Measurements from ENCODE around the gene PLTP. TPM values are rescaled to one million over a fixed set of nuclear protein-coding genes. Genes with fewer than 3 reads are reported as not detected.

Gene PLTP
- total and polyA plus RNA-seq, 11 donors = 19.8 to 367 (median 50.5) TPM

DNA sequence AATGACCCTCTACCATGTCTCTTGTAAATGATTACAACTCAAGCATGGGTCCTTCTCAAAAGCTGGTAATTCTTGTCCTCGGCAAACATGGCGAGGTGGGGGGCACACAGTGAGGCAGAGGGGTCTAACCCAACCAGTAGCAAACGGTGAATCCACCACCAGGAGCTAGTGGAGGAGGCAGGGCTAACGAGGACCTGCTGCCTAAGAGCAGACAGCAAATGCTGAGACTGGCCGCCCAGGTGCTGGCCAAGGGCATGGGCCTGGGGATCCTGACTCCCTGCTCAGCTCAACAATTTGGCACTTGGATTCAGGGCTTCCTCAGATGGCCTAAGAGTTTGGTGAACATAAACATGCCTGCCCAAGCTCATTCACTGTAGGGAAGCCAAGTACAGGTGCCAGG lies 40.9 kb upstream of the PLTP start:
- intact Hi-C loops (cut with DNase I) = no loop called here
- no peak for ATAC-seq

DNA sequence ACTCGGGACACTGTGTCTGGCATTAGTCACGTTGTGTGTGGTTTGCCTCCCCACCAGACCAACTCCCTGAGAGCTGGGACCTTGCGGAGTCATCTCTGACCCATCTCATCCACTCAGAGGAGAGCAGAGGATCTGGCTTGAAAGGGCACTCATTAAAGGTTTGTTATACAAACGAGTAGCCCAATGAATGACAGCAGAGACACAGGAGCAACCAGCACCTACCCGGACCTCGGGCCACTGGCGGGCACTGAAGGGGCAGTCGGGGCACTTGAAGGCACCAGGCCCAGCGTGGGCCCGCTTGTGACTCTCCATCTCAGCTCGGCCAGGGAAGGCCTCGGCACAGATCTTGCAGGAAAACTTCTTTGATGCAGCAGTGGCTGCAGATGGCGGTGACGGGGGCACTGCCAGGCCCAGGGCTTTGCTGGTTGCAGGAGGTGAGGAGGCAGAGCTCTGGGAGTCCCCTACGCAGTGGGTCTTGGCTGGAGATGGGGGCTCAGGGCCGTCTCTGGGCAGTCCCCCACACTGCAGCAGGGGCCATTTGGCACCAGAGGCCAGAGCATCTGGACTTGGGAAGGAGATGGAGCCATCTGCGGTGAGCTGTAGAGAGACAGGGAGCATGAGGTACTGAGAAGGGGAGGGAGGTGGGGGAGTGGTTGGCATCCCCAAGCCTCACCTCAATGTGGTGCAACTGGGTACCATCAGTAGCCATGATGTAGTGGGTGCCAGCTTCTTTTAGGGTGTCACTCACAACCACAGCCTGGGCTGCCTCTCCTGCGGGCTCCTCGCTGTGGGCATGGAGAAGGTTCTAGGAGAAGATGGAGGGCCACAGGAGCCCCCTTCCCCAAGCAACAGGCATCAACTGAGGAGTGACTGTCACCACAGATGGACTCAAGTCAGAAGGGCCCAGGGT lies 40.2 kb upstream of the PLTP start:
- DNase-seq = no peak
- peaks cover 0 to 99% (median 84%) of the 10 kb centered on the region in 9 donors for H3K36me3 ChIP-seq
- intact Hi-C loops (cut with DNase I) = no loop called here
- 90 to 95% (median 94%) methylated on average over 15 to 19 of the region's 19 CpGs for WGBS, 4 donors
- H3K27me3 ChIP-seq = no peaks in the 10 kb centered on the region
- no peaks in the 10 kb centered on the region for H3K9me3 ChIP-seq
- ATAC-seq = no peak
- H3K4me3 ChIP-seq = no peak overlapping the region
- no peak overlapping the region for H3K27ac ChIP-seq
- TF ChIP-seq POLR2A (IDR thresholded peaks at IDR 0.05) = no peak
- TF ChIP-seq, protein P1, sequence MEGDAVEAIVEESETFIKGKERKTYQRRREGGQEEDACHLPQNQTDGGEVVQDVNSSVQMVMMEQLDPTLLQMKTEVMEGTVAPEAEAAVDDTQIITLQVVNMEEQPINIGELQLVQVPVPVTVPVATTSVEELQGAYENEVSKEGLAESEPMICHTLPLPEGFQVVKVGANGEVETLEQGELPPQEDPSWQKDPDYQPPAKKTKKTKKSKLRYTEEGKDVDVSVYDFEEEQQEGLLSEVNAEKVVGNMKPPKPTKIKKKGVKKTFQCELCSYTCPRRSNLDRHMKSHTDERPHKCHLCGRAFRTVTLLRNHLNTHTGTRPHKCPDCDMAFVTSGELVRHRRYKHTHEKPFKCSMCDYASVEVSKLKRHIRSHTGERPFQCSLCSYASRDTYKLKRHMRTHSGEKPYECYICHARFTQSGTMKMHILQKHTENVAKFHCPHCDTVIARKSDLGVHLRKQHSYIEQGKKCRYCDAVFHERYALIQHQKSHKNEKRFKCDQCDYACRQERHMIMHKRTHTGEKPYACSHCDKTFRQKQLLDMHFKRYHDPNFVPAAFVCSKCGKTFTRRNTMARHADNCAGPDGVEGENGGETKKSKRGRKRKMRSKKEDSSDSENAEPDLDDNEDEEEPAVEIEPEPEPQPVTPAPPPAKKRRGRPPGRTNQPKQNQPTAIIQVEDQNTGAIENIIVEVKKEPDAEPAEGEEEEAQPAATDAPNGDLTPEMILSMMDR (IDR thresholded peaks at IDR 0.05) = no peak
- H3K4me1 ChIP-seq = peaks cover 0 to 5% (median 0%) of the 10 kb centered on the region in 12 donors

More for the DNA sequence above, 40.9 kb upstream of the PLTP start:
- H3K4me1 ChIP-seq = no peaks in the 10 kb centered on the region
- H3K36me3 ChIP-seq = peaks cover 0 to 99% (median 84%) of the 10 kb centered on the region in 9 donors
- WGBS, 4 donors = 92 to 93% (median 92%) methylated on average over 5 of the region's 5 CpGs
- no peak overlapping the region for H3K27ac ChIP-seq
- no peak overlapping the region for H3K4me3 ChIP-seq
- peak in 1 of 5 donors; percentile 12 for DNase-seq
- H3K9me3 ChIP-seq = no peaks in the 10 kb centered on the region
- no peaks in the 10 kb centered on the region for H3K27me3 ChIP-seq
- TF ChIP-seq, protein P1 (IDR thresholded peaks at IDR 0.05) = no peak
- TF ChIP-seq POLR2A (IDR thresholded peaks at IDR 0.05) = no peak

DNA sequence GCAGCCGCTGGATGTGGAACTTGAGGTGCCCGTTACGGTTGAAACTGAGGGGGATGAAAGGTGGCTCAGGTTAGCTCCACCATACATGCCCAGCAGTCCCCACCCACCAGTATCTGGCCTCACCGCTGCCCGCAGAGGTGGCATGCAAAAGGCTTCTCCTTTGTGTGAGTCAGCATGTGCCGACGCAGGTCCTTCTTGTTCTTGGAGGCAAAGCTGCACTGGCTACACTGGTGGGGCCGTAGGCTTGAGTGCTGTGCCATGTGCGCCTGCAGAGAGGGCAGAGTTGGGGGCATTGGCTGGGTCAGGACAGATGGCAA lies 38.3 kb upstream of the PLTP start:
- intact Hi-C loops (cut with DNase I) = no loop called here
- no peak for DNase-seq
- TF ChIP-seq, protein P1 (IDR thresholded peaks at IDR 0.05) = no peak
- TF ChIP-seq POLR2A (IDR thresholded peaks at IDR 0.05) = no peak
- WGBS, 4 donors = 88 to 94% (median 90%) methylated on average over 6 to 9 of the region's 9 CpGs
- Histone ChIP-seq H3K9me3 (no peaks in the 10 kb centered on the region), H3K4me3 (no peak overlapping the region), H3K36me3 (peaks cover 0 to 100% (median 87%) of the 10 kb centered on the region in 9 donors), H3K27me3 (no peaks in the 10 kb centered on the region), H3K27ac (no peak overlapping the region), H3K4me1 (peaks cover 0 to 24% (median 0%) of the 10 kb centered on the region in 12 donors)
- no peak for ATAC-seq

DNA sequence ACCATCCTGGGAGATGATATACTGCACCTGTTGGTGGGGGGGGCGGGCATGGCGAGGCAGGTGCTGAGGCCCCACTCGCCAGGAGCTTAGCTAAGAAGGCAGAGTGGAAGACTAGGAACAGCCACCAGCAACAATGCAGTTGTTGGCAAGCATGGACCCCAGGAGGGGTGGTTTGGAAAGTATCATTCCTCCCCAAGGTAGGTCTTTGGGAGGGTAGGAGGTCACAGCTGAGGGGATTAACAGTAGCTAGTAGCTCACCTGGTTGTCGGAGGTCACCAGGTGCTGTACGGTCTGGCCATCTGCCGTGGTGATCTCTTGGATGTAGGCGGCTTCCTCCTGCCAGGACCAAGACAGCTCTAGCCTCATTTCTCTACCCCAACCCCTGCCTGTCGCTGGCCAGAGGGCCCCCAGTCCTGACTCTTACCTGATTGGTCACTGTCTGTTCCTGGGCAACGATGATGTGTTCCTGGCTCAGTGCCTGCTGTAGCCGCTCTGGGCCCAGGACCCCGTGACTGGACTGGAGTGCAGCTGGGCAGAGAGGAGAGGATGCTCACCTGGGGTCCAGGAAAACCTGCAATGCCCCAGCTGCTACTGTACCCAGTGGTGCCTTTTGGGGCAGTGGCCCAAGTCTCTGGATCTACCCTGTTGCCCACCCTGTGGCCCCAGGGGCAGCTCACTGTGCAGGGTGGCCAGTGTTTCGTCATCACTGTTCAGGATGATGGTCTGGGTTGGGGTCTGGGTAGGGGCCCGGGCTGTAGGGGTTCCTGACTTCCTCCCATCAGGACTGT lies 37.8 kb upstream of the PLTP start:
- peak in 1 of 4 donors; percentile 3 for ATAC-seq
- DNase-seq = no peak
- peaks cover 0 to 100% (median 92%) of the 10 kb centered on the region in 9 donors for H3K36me3 ChIP-seq

More for the DNA sequence above, 37.8 kb upstream of the PLTP start:
- Histone ChIP-seq H3K27ac (no peak overlapping the region), H3K27me3 (no peaks in the 10 kb centered on the region), H3K4me1 (peaks cover 0 to 29% (median 0%) of the 10 kb centered on the region in 12 donors), H3K4me3 (no peak overlapping the region), H3K9me3 (no peaks in the 10 kb centered on the region)
- no peak for TF ChIP-seq POLR2A (IDR thresholded peaks at IDR 0.05)
- TF ChIP-seq, protein P1 (IDR thresholded peaks at IDR 0.05) = no peak
- intact Hi-C loops (cut with DNase I) = no loop called here
- 76 to 94% (median 82%) methylated on average over 7 to 13 of the region's 13 CpGs for WGBS, 4 donors

Data from heart left ventricle (tissue), 16 donors.